Kidney tubule cell (primary cell): ENCODE data around the gene SEPTIN12.

Experiments used
- DNase-seq: peaks from one replicate; pipeline ENCODE4 v3.0.0-alpha.2; 2018; ENCODE audit warnings: low spot score

SEPTIN12 gene

GRCh38 chr16:4783951-4784336 lies 4.2 kb downstream of the SEPTIN12 start:
- no peak for DNase-seq

DNA sequence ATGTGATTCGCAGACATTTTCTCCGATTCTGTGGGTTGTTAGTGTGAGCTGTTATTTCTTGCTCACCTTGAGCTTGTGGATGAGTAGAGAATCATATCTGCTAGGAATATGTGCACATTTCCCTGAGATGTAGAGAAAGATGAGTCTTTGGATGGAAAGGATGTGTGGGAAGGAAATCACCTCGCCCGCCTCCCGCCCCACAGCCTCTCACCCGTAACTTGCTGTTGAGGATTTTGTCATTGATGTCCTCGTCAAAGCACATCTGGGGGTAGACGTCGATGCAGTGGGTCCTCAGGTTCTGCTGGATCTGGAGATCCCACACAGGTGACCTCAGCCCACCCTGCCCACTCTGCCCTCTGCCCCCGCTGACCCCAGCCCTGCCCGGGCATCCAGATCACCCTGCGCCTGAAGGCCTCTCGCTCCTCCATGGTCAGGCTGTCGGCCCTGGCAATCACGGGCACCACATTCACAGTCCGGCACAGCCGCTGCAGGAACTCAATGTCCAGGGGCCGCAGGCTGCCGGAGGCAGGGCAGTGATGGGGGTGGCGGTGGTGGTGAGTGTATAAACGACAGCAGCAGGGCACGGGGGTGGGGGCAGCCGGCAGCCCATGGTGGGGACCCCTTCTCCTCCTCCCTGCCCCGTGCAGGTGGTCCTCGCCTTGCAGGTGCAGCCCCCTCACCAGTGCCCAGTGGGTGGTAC lies 4.7 kb downstream of the SEPTIN12 start:
- no peak for DNase-seq

- DNase-seq: peak; percentile 41
These were observed 7.9 kb downstream of the SEPTIN12 start for GRCh38 chr16:4780235-4780634.

DNA sequence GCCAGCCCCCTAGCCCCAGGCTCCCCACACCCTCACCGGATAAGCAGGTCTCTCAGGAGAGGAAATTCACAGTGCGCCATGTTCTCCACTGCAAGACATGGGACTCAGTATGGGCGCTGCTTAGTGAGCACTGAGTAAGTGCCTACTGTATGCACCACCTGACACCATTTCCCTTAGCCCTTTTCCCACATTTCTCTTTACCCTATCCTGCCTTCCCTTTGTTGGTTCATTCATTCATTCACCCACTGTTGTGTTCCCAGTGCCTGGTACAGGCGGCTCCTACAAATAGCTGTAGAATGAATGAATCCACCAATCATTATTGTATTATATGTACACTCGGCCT lies 10.1 kb downstream of the SEPTIN12 start:
- no peak for DNase-seq

GRCh38 chr16:4777339-4778049 lies 10.7 kb downstream of the SEPTIN12 start:
- no peak for DNase-seq

- DNase-seq: no peak
These were observed 11.9 kb downstream of the SEPTIN12 start for GRCh38 chr16:4776141-4776705.

GRCh38 chr16:4775005-4775404 lies 13.1 kb downstream of the SEPTIN12 start:
- no peak for DNase-seq

DNA sequence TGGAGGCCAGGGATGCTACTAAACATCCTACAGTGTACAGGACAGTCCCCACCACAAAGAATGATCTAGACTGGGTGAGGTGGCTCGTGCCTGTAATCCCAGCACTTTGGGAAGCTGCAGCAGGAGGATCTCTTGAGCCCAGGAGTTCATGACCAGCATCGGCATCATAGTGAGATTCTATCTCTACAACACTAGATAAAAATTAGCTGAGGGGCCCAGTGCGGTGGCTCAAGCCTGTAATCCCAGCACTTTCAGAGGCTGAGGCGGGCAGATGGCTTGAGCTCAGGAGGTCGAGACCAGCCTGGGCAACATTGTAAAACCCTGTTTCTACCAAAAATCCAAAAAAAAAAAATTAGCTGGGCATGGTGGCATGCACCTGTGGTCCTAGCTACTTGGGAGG lies 15.8 kb downstream of the SEPTIN12 start:
- DNase-seq: no peak

GRCh38 chr16:4771646-4772045 lies 16.5 kb downstream of the SEPTIN12 start:
- no peak for DNase-seq

DNA sequence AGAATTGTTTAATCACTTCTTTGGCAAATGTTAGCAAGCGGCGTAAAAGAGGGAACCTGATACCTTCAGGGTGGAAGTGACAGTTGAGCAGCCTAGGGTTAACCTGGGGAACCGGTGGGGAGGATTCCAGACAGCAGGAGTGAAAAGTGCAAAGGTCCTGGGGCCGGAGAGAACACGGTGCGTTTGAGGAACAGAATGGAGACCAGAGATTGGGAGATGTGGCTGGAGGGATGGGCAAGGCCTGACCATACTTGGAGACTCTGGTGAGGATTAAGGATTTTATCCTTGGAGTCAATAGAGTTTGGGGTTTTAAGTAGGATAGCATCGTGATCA lies 18.9 kb downstream of the SEPTIN12 start:
- no peak for DNase-seq

- peak; percentile 96 for DNase-seq
These were observed 19.4 kb downstream of the SEPTIN12 start for GRCh38 chr16:4768549-4769305.

GRCh38 chr16:4767872-4768548 lies 20.1 kb downstream of the SEPTIN12 start:
- peak; percentile 34 for DNase-seq

DNA sequence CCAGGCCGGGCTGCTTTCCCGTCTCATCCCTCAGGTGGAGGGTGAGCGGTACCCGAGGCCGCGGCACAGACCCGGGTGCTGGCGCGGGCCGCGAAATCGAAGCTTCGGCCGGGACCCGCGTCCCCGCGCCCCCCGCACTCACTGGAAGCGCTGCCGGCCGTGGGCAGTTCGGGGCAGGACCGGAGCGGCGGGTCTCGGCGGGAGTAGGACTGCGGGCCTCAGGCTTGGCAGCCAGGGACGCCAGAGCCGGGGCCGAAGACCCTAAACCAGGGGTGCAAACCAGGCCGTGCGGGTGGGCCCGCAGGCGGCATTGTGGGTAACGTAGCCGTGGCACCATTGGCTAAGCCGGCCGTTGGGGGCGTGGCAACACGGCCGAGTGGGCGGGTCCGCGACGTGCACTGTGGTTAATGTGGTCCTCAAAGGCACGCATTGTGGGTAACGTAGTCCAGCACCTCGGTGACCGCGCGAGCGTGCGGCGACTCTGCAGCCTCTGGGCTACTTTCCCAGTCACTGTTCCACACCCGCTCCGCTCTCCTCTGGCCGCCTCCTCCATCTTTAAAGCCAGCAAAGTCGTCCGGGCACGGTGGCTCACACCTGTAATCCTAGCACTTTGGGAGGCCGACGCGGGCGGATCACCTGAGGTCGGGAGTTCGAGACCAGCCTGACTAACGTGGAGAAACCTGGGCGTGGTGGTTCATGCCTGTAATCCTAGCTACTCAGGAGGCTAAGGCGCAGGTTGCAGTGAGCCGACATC lies 21.1 kb downstream of the SEPTIN12 start, which contains the start of gene ZNF500:
TSS of gene ZNF500 (minus strand) at position 288 of the 754 bp plus-strand sequence. CDS start 1,184 bp downstream, outside the sequence.
- peak; percentile 95 for DNase-seq

DNA sequence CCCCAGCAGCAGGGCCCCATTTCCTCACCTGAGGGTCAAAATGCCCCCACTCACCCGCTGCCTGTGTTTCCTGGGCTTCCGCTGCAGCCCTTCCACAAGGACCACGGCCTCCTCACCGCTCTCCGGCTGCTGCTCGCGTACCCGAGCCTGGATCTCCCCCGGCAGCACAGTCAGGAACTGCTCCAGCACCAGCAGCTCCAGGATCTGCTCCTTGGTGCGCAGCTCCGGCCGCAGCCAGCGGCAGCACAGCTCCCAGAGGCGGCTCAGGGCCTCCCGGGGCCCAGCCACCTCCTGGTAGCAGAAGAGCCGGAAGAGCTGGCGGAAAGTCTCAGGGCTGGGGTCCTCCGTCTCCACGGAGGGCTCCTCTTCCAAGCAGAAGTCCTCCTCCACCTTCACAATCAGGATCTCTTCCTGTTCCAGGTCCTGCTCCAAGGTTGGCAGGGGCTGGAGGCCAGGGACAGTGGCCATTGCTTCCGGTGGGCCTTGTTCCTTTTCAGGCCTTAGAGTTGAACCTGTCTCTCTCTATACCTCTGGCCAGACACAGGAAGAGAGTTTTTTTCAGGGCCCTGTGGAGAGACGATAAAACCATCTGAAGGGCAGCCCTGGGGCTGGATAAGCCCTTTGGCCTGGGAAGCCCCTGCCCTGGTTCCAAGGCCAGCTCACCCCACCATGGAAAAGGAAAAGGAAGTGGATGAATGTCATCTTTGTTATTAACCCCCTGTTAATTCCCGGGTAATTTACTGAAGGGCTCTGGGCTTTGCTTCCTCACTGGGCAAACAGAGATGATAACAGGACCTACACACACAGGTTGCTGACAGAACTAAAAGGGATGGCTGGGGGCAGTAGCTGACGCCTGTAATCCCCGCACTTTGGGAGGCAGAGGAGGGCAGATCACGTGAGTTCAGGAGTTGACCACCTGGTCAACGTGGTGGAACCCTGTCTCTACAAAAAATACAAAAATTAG lies 22.4 kb downstream of the SEPTIN12 start:
- DNase-seq: no peak

DNA sequence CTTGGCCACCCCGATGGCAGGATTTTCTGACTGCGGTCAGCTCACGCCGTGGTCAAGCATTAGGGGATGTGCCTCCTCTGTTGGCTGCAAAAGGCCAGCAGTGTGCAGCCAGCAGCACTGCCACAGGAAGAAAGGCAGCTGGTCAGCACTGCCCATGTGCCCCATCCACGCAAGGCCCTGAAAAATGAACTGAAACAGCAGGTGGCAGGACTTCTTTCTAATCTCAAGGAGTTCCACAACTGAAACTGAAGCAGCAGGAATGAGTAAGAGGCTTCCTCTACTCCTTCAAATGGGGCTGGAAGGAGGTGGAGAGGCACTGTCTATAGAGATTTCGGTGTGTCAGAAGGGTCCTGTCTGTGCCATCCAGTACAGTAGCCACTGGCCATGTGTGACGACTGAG lies 24.4 kb downstream of the SEPTIN12 start:
- DNase-seq: no peak

DNA sequence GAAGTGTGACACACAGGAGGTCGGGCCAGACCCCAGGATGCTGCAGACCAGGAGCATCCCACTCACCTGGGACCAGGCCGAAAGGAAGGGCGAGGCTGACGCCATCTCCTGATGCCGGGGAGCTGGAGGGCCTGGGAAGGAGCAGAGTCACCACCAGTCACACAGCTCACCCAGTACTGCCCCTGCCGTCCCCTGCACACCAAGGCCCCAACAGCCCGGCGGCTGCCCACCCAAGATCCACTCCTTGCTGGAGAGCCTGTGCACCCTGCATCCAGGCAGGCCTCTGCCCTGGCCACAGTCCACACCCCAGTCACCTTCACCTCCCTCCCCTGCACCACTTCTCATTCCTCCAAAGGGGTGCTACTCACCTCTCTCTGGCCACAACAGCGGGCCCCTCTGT lies 25.9 kb downstream of the SEPTIN12 start:
- DNase-seq: no peak

GRCh38 chr16:4760221-4760910 lies 27.8 kb downstream of the SEPTIN12 start:
- no peak for DNase-seq

- DNase-seq: no peak
These were observed 32.5 kb downstream of the SEPTIN12 start for GRCh38 chr16:4755687-4756086.

GRCh38 chr16:4754865-4755264 lies 33.3 kb downstream of the SEPTIN12 start:
- DNase-seq: no peak

GRCh38 chr16:4753227-4753626 lies 34.9 kb downstream of the SEPTIN12 start:
- no peak for DNase-seq
